MCF 10A (cell line): ENCODE measurements around the gene SLC6A6. TPM values are rescaled to one million over a fixed set of nuclear protein-coding genes. Genes with fewer than 3 reads are reported as not detected.
A peak's percentile ranks its signal among the peaks of the same experiment; 100 is the strongest.

Experiments
- BruUV-seq: library from RNA; stranded (reverse); fragments of 400-500 nt; replicated peaks from 2 replicates; lab custom pipeline; 2021; lab: Mats Ljungman, UMichigan
- CTCF ChIA-PET: fragments of 300-600 bp; sonication (Branson Sonifier 250); formaldehyde crosslinking; extraction: SDS; loops from one replicate; lab custom pipeline; 2021; ENCODE audit warnings: antibody characterized with exemption, inconsistent platforms; lab: Yijun Ruan, JAX
- POLR2A ChIA-PET: fragments of 300-600, 350-650 bp; sonication (Branson Sonifier 250); formaldehyde crosslinking; extraction: SDS; loops from one replicate; lab custom pipeline; 2020; ENCODE audit warnings: antibody characterized with exemption, inconsistent platforms; lab: Yijun Ruan, JAX
- DNase-seq: peaks from one replicate; pipeline ENCODE4 v3.0.0-alpha.2; 2018; ENCODE audit not compliant: unreplicated experiment
- H3K27ac Mint-ChIP-seq: one replicate; pipeline ENCODE4 v1.8.0; 2022; ENCODE audit warnings: mild to moderate bottlenecking, low read depth, mixed read lengths; ENCODE audit not compliant: unreplicated experiment
- H3K27me3 Mint-ChIP-seq: one replicate; pipeline ENCODE4 v1.8.0; 2022; ENCODE audit warnings: mixed read lengths; ENCODE audit not compliant: insufficient read depth, unreplicated experiment
- H3K36me3 Mint-ChIP-seq: one replicate; pipeline ENCODE4 v1.8.0; 2022; ENCODE audit warnings: mild to moderate bottlenecking, moderate library complexity, mixed read lengths; ENCODE audit not compliant: insufficient read depth, unreplicated experiment
- H3K4me1 Mint-ChIP-seq: one replicate; pipeline ENCODE4 v1.8.0; 2022; ENCODE audit warnings: mixed read lengths; ENCODE audit not compliant: insufficient read depth, unreplicated experiment
- H3K4me3 Mint-ChIP-seq: one replicate; pipeline ENCODE4 v1.8.0; 2022; ENCODE audit warnings: mild to moderate bottlenecking, moderate library complexity, mixed read lengths; ENCODE audit not compliant: unreplicated experiment
- H3K9me3 Mint-ChIP-seq: one replicate; pipeline ENCODE4 v1.8.0; 2022; ENCODE audit warnings: mixed read lengths; ENCODE audit not compliant: unreplicated experiment
- intact Hi-C: fragments of 100-400 bp; cut with micrococcal nuclease; formaldehyde crosslinking; loops from 2 replicates; pipeline ENCODE4 v1.14.1; 2022
- total RNA-seq: library from RNA; stranded (reverse); gene quantifications from 2 replicates; pipeline ENCODE4 v1.2.3, GENCODE V29; 2022
- TF ChIP-seq, protein P1 (sequence below): fragments of 200-600 bp; IDR thresholded peaks from one replicate; pipeline ENCODE4 v1.8.0; 2022; ENCODE audit warnings: antibody characterized with exemption, mild to moderate bottlenecking; ENCODE audit not compliant: unreplicated experiment

The SLC6A6 gene
- total RNA-seq, 1 experiment from 2014 or later: 7.6 TPM

DNA sequence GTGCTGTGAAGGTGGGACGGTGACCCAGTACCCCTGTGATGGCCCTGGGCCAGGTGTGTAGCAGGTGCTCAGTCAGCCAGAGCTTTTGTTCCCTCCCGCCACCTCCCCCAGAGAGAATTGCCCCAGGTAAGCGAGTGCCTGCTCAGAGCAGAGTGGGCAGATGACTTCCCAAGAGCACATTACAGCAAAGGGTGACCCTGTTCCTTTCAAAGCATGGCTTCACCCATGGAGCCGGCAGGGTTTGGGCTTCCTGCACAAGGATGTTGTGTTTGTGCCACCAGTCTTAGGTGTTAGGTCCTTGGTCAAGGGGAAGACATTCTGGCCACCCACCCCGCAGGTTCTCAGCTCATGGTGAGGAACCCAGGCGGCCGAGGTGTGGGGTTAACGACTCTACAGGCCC is 30.7 kb downstream of the SLC6A6 start:
- no peak overlapping the region for H3K4me3 Mint-ChIP-seq
- no peaks in the 10 kb centered on the region for H3K36me3 Mint-ChIP-seq
- peak overlapping the region; percentile 76 for H3K27ac Mint-ChIP-seq
- DNase-seq: no peak
- no TSS peak for BruUV-seq
- no peaks in the 10 kb centered on the region for H3K27me3 Mint-ChIP-seq
- TF ChIP-seq, protein P1, sequence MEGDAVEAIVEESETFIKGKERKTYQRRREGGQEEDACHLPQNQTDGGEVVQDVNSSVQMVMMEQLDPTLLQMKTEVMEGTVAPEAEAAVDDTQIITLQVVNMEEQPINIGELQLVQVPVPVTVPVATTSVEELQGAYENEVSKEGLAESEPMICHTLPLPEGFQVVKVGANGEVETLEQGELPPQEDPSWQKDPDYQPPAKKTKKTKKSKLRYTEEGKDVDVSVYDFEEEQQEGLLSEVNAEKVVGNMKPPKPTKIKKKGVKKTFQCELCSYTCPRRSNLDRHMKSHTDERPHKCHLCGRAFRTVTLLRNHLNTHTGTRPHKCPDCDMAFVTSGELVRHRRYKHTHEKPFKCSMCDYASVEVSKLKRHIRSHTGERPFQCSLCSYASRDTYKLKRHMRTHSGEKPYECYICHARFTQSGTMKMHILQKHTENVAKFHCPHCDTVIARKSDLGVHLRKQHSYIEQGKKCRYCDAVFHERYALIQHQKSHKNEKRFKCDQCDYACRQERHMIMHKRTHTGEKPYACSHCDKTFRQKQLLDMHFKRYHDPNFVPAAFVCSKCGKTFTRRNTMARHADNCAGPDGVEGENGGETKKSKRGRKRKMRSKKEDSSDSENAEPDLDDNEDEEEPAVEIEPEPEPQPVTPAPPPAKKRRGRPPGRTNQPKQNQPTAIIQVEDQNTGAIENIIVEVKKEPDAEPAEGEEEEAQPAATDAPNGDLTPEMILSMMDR: no peak
- H3K9me3 Mint-ChIP-seq: no peaks in the 10 kb centered on the region
- H3K4me1 Mint-ChIP-seq: peaks cover 39% of the 10 kb centered on the region
- POLR2A ChIA-PET: no interaction called here
- intact Hi-C loops: no loop called here
- CTCF ChIA-PET: interaction anchor here (0.6 to 1.3 kb wide), 5 partner anchors 19 to 488 kb away, joined by 3 to 5 read pairs (median 3); partner anchors contain the start of gene SLC6A6

DNA sequence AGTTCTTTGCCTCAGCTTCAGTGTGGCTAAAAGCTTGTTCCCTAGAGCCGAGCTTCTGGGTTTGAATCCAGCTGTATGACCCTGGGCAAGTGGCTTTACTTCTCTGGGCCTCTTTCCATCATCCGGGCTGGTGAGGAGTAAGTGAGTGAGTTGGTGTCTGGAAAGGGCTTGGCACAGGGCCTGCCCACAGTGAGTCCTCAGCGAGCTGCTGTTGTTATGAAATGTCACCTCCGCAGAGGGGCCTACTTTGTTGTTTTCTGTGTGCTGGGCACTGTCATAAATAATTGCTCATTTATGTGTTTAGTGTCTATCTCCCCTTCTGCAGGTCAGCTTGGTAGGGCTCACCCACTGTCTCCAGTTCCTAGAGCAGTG is 31.7 kb downstream of the SLC6A6 start:
- DNase-seq: peak; percentile 78
- ChIA-PET POLR2A (no interaction called here), CTCF (interaction anchor here (1.2 kb wide), 1 partner anchor 231 kb away, joined by 5 read pairs; no protein-coding TSS in a partner anchor)
- intact Hi-C loops: no loop called here
- TF ChIP-seq, protein P1: no peak
- H3K9me3 Mint-ChIP-seq: no peaks in the 10 kb centered on the region
- no TSS peak for BruUV-seq
- H3K4me3 Mint-ChIP-seq: no peak overlapping the region
- no peaks in the 10 kb centered on the region for H3K27me3 Mint-ChIP-seq
- peaks cover 40% of the 10 kb centered on the region for H3K4me1 Mint-ChIP-seq
- no peaks in the 10 kb centered on the region for H3K36me3 Mint-ChIP-seq
- no peak overlapping the region for H3K27ac Mint-ChIP-seq

DNA sequence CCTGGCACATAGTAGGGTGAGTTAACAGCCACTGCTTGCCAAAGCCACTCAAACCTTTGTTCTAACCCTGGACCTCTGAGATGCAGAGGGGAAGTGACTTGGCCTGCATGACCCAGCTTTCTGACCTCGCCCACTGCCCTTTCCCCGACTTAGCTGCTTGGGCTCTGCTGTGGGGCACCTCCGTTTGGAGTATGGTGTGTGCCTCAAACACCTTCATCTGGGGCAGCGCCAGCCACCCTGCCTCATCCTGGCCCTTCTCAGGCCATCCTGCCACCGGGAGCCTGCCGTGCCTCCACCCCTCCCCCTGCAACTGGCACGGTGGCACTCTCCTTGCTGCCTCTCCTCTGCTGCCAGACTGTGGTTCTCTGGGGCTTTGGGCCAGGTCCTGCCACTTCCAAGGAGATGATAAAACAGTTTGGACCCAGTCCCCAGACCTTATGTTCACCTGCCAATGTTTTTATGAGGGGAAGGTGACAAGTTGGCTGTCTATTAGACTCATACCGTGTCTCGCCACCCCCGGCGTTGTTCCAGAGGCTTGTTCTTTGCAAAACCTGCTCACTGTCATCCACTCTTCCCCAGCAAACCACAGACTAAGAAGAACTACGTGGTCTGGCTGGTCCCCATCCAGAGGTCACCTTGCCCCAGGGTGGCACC is 32.2 kb downstream of the SLC6A6 start:
- Mint-ChIP-seq H3K9me3 (no peaks in the 10 kb centered on the region), H3K27me3 (no peaks in the 10 kb centered on the region), H3K36me3 (no peaks in the 10 kb centered on the region), H3K4me1 (peaks cover 45% of the 10 kb centered on the region), H3K4me3 (no peak overlapping the region), H3K27ac (no peak overlapping the region)
- intact Hi-C loops: no loop called here
- ChIA-PET CTCF (no interaction called here), POLR2A (no interaction called here)
- no TSS peak for BruUV-seq
- DNase-seq: no peak
- TF ChIP-seq, protein P1: no peak

DNA sequence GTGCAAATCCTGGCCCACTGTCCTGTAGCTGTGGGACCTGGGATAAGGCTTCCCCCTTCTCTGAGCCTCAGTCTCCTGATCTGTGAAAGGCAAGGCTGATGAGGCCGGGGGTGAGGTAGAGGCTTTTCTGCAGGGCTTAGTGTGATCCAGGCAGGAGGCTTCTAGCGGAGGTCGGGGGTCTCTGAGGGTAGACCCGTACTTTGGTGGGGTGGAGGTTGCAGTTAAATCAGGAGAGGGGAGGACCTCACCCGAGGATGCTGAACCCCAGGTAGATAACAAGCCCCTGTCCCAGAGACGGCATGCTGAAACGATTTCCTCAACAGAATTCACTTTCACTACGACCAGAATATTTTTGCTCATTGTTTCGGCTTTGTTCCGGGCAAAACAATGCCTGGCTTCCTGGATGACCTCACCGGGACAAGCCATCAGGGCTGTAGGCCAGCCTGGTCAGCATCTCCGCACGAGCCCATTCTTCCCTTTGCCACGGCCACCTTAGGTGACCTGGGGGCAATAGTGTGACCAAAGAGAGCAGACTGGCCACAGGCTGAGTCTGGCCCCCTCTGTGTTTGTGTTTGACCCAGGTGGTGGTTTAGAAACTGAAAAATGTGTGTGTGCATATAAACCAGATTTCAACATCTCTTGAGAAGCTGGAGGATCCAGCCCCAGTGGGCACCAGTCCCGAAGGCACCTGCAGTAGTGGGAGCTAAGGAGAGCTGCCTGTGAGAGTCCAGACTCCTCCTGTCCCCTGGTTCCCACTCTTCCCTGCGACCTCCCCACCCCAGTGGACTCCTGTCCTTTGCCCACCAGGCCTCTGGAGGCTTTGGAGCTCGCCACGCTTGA is 33.0 kb downstream of the SLC6A6 start:
- H3K4me1 Mint-ChIP-seq: peaks cover 53% of the 10 kb centered on the region
- CTCF ChIA-PET: interaction anchor here (1.0 to 1.6 kb wide), 2 partner anchors 37 to 232 kb away, joined by 3 to 10 read pairs; no protein-coding TSS in a partner anchor
- intact Hi-C loops: no loop called here
- TF ChIP-seq, protein P1: no peak
- no peaks in the 10 kb centered on the region for H3K36me3 Mint-ChIP-seq
- no TSS peak for BruUV-seq
- H3K27ac Mint-ChIP-seq: no peak overlapping the region
- no peak overlapping the region for H3K4me3 Mint-ChIP-seq
- POLR2A ChIA-PET: no interaction called here
- no peak for DNase-seq
- H3K27me3 Mint-ChIP-seq: no peaks in the 10 kb centered on the region
- H3K9me3 Mint-ChIP-seq: no peaks in the 10 kb centered on the region
